Stromal cell of bone marrow (primary cell): Measurements from ENCODE around the gene FBXO4.
"Not testable (repeated sequence)": the region's sequence is repeated elsewhere in the genome, so short reads cannot be mapped to it uniquely, and the experiment has no call there.

Source experiments
- DNase-seq: peaks from one replicate; pipeline ENCODE4 v3.0.0-alpha.2; 2012; ENCODE audit warnings: low read depth

Gene FBXO4

GRCh38 chr5:41982858-41983257 is 57.8 kb downstream of the FBXO4 start:
- not testable (repeated sequence) for DNase-seq

- DNase-seq = no peak
These were observed 58.2 kb downstream of the FBXO4 start for GRCh38 chr5:41983284-41983683.

GRCh38 chr5:41985945-41986695 is 61.0 kb downstream of the FBXO4 start:
- DNase-seq = no peak
